Measurements from ENCODE around the gene DDX3Y.

- peak in 1 of 4 donors; percentile 54 for TF ChIP-seq POLR2A (IDR thresholded peaks at IDR 0.05)
- TF ChIP-seq CTCF (IDR thresholded peaks at IDR 0.05) = no peak
Observed at GRCh38 chrY:12904618-12905516, at the start of gene DDX3Y.

Data from stomach (tissue), 4 donors.